Sigmoid colon (tissue), 7 donors: ENCODE results near the gene PRKCG. TPM values are rescaled to one million over a fixed set of nuclear protein-coding genes. Genes with fewer than 3 reads are reported as not detected.

ENCODE experiments used
- DNase-seq: peaks from one replicate; pipeline ENCODE4 v3.0.0-alpha.2; 2019
- H3K27ac ChIP-seq, 4 donors: fragments of 200-600 bp; sonication (generic); one replicate each; pipeline ENCODE4 v1.5.1; 2016 to 2019; ENCODE audit warnings: mild to moderate bottlenecking in 1 of 4
- H3K27me3 ChIP-seq, 3 donors: fragments of 200-600 bp; sonication (generic); one replicate each; pipeline ENCODE4 v1.5.1; 2019; ENCODE audit warnings: mild to moderate bottlenecking in 1 of 3
- H3K36me3 ChIP-seq, 4 donors: fragments of 200-600 bp; sonication (generic); one replicate each; pipeline ENCODE4 v1.5.1; 2016 to 2019
- H3K4me1 ChIP-seq, 4 donors: fragments of 200-600 bp; sonication (generic); one replicate each; pipeline ENCODE4 v1.5.1; 2017 to 2019
- H3K4me3 ChIP-seq, 4 donors: fragments of 200-600 bp; sonication (generic); one replicate each; pipeline ENCODE4 v1.5.1; 2017 to 2019; ENCODE audit warnings: mild to moderate bottlenecking in 2 of 4, moderate library complexity in 1 of 4
- H3K9me3 ChIP-seq, 4 donors: fragments of 200-600 bp in 3 of 4; sonication (generic) in 3 of 4; one replicate each; pipeline versions ENCODE4 v1.5.1 to v1.6.1; 2013 to 2019
- EP300 ChIP-seq, 4 donors: sonication (generic); formaldehyde crosslinking; IDR thresholded peaks; one replicate each; pipeline ENCODE4 v1.6.1; 2017; ENCODE audit warnings: antibody characterized with exemption in 4 of 4
- POLR2A ChIP-seq, 2 donors: fragments of 450-650 bp; IDR thresholded peaks; one replicate each; pipeline ENCODE4 v1.6.1; 2016; ENCODE audit warnings: antibody characterized with exemption in 2 of 2, mild to moderate bottlenecking in 2 of 2, moderate library complexity in 2 of 2
- POLR2AphosphoS5 ChIP-seq, 4 donors: sonication (generic); formaldehyde crosslinking; IDR thresholded peaks; one replicate each; pipeline ENCODE4 v1.6.1; 2017; ENCODE audit warnings: antibody characterized with exemption in 4 of 4
- WGBS, 2 donors: extraction: QIAGEN DNeasy Blood & Tissue Kit; methylation state at CpG; one replicate each; pipeline ENCODE4 v1.1.7; 2013; 5-methylcytosine and 5-hydroxymethylcytosine counted together
- intact Hi-C: fragments of 100-400 bp; cut with DNase I; formaldehyde crosslinking; loops from one replicate; pipeline ENCODE4 v1.15.1; 2023
- polyA plus RNA-seq, 3 donors: library from polyadenylated mRNA; stranded (reverse); fragments of 200-250 nt; gene quantifications; one replicate each; pipeline ENCODE4 v1.2.3, GENCODE V29; 2013
- total RNA-seq, 4 donors: library from RNA; depleted of rRNA; stranded (reverse); fragments of >200 nt; gene quantifications; one replicate each; pipeline ENCODE4 v1.1.0, GENCODE V29; 2016
- TF ChIP-seq, protein P1 (sequence below), 4 experiments: fragments of 450-650 bp in 3 of 4; fragments of 200-600 bp in 1 of 4; IDR thresholded peaks; one replicate each; pipeline ENCODE4 v1.5.1; 2016 to 2019; ENCODE audit warnings: antibody characterized with exemption in 4 of 4, mild to moderate bottlenecking in 3 of 4, moderate library complexity in 2 of 4
- donor health status: healthy with polysubstance abuse.
- donor health status: Bipolar disorder and iron deficiency.
- donor health status: healthy.

PRKCG gene
- total and polyA plus RNA-seq, 7 donors: under 0.01 to 0.34 TPM; not detected in 5

DNA sequence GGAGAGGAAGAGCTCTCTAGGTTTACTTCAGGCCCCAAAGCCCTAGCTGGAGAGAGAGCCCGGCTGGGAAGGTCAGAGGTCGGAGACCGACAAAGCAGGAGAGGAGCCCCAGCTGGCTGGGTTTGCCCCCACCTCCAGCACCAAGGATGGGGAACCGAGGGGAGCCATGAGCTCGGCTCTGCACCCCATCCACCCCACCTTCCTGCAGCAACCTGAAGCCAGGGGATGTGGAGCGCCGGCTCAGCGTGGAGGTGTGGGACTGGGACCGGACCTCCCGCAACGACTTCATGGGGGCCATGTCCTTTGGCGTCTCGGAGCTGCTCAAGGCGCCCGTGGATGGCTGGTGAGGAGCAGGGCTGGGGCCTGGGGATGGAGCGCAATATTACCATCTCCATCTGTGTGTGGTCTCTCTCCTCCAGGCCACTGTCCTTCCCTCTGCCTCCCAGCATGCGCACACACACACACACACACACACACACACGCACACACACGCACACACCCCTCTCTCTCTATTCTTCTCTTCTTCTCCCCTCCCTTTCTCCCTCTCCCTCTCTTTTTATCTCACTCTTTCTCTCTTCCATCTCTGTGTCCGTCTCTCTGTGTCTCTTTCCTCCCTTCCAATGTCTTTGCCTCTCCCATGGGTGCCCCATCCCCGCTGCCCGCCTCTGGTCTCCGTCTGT is 10.4 kb downstream of the PRKCG start:
- Histone ChIP-seq H3K4me3 (no peak overlapping the region), H3K9me3 (no peaks in the 10 kb centered on the region), H3K36me3 (no peaks in the 10 kb centered on the region), H3K27ac (no peak overlapping the region), H3K27me3 (peaks cover 10 to 78% (median 46%) of the 10 kb centered on the region in 3 donors), H3K4me1 (peaks cover 0 to 6% (median 5%) of the 10 kb centered on the region in 4 donors)
- 76 to 84% methylated on average over 23 of the region's 23 CpGs for WGBS, 2 donors
- intact Hi-C loops: no loop called here
- TF ChIP-seq POLR2AphosphoS5 (IDR thresholded peaks at IDR 0.05) (no peak), EP300 (IDR thresholded peaks at IDR 0.05) (no peak), POLR2A (IDR thresholded peaks at IDR 0.05) (no peak)
- TF ChIP-seq, protein P1, sequence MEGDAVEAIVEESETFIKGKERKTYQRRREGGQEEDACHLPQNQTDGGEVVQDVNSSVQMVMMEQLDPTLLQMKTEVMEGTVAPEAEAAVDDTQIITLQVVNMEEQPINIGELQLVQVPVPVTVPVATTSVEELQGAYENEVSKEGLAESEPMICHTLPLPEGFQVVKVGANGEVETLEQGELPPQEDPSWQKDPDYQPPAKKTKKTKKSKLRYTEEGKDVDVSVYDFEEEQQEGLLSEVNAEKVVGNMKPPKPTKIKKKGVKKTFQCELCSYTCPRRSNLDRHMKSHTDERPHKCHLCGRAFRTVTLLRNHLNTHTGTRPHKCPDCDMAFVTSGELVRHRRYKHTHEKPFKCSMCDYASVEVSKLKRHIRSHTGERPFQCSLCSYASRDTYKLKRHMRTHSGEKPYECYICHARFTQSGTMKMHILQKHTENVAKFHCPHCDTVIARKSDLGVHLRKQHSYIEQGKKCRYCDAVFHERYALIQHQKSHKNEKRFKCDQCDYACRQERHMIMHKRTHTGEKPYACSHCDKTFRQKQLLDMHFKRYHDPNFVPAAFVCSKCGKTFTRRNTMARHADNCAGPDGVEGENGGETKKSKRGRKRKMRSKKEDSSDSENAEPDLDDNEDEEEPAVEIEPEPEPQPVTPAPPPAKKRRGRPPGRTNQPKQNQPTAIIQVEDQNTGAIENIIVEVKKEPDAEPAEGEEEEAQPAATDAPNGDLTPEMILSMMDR (IDR thresholded peaks at IDR 0.05): no peak
- no peak for DNase-seq

DNA sequence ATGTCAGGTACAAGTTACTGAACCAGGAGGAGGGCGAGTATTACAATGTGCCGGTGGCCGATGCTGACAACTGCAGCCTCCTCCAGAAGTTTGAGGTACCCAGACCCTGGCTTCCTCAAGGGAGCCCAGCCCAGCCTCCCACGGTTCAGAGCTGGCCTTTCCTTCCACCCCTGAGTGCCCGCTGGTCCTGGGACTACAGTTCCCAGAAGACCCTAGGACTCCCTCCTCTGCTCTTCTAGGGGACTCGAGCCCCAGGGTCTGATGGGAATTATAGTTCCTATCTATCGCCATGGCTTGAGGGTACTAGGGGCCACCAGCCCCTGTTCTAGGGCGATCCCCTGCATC is 11.0 kb downstream of the PRKCG start:
- H3K27me3 ChIP-seq: peaks cover 10 to 83% (median 51%) of the 10 kb centered on the region in 3 donors
- H3K4me1 ChIP-seq: peaks cover 0 to 6% (median 5%) of the 10 kb centered on the region in 4 donors
- no peaks in the 10 kb centered on the region for H3K36me3 ChIP-seq
- no peaks in the 10 kb centered on the region for H3K9me3 ChIP-seq
- H3K27ac ChIP-seq: no peak overlapping the region
- DNase-seq: no peak
- no peak for TF ChIP-seq POLR2A (IDR thresholded peaks at IDR 0.05)
- TF ChIP-seq EP300 (IDR thresholded peaks at IDR 0.05): no peak
- TF ChIP-seq POLR2AphosphoS5 (IDR thresholded peaks at IDR 0.05): no peak
- TF ChIP-seq, protein P1 (IDR thresholded peaks at IDR 0.05): no peak
- WGBS, 2 donors: 65 to 66% methylated on average over 8 of the region's 8 CpGs
- no peak overlapping the region for H3K4me3 ChIP-seq
- intact Hi-C loops: no loop called here

DNA sequence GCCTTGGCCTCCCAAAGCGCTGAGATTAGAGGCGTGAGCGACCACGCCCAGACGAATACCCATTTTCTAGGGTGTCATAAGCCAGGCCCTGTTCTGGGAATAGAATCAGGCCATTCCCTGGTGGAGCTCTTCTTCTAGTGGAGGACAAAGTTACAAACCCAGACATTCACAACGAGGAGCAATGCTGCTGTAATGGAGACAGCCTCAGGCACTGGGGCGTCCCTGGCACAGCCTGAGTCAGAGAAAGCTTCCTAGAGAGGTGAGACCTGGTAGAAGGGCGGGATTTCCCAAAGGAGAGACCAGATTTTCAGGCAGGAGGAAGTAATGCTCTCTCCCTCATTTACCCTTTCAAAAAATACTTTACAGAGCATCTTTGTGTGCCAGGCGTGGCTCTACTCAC is 12.7 kb downstream of the PRKCG start:
- H3K4me3 ChIP-seq: no peak overlapping the region
- H3K36me3 ChIP-seq: no peaks in the 10 kb centered on the region
- H3K9me3 ChIP-seq: no peaks in the 10 kb centered on the region
- WGBS, 2 donors: 54 to 81% methylated on average over 9 of the region's 9 CpGs
- H3K4me1 ChIP-seq: peaks cover 0 to 5% (median 3%) of the 10 kb centered on the region in 4 donors
- TF ChIP-seq, protein P1 (IDR thresholded peaks at IDR 0.05): no peak
- no peak for TF ChIP-seq POLR2A (IDR thresholded peaks at IDR 0.05)
- TF ChIP-seq EP300 (IDR thresholded peaks at IDR 0.05): no peak
- no peak for TF ChIP-seq POLR2AphosphoS5 (IDR thresholded peaks at IDR 0.05)
- no peak for DNase-seq
- no peak overlapping the region for H3K27ac ChIP-seq
- intact Hi-C loops: no loop called here
- H3K27me3 ChIP-seq: peaks cover 9 to 98% (median 66%) of the 10 kb centered on the region in 3 donors

DNA sequence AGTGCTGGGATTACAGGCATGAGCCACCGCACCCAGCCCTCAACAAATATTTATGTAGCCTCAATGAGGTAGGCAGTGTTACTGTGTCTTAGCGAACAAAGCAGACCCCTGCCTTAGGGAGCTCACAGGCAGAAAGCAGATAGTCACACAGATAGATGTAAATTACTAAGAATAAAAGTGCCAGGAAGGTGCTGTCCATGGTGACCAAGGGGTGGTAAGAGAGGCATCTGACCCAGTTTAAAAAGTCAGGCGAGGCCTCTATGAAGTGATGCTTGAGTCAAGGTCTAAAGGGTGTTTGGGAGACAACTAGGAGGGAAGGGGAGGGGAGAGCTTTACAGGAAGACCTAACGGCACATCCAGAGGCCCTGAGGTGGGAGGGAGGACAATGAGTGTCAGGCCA is 14.7 kb downstream of the PRKCG start:
- H3K9me3 ChIP-seq: no peaks in the 10 kb centered on the region
- WGBS, 2 donors: 18 to 39% methylated on average over 4 of the region's 4 CpGs
- no peak for DNase-seq
- no peaks in the 10 kb centered on the region for H3K36me3 ChIP-seq
- H3K27ac ChIP-seq: no peak overlapping the region
- intact Hi-C loops: no loop called here
- H3K4me3 ChIP-seq: no peak overlapping the region
- H3K27me3 ChIP-seq: peaks cover 6 to 93% (median 62%) of the 10 kb centered on the region in 3 donors
- TF ChIP-seq EP300 (IDR thresholded peaks at IDR 0.05) (no peak), POLR2AphosphoS5 (IDR thresholded peaks at IDR 0.05) (no peak), POLR2A (IDR thresholded peaks at IDR 0.05) (no peak)
- TF ChIP-seq, protein P1 (IDR thresholded peaks at IDR 0.05): no peak
- no peaks in the 10 kb centered on the region for H3K4me1 ChIP-seq

DNA sequence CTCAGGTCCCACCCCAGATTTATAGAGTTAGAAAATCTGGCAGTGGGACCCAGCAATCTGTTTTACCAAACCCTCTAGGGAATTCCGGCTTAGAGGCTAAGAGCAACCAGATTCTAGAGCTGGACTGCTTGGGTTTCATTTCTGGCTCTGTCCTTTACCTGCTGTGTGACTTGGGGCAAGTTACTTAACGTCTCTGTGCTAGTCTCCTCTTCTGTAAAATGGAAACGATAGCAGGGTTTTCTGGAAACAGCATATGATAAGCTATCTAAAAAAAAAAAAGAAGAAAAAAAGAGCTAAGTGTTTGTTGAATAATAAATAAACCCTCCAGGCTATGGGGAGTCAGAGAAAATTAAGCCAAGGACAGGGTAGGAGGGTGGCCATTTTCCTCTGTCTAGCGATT is 15.5 kb downstream of the PRKCG start:
- Histone ChIP-seq H3K27me3 (peaks cover 6 to 86% (median 57%) of the 10 kb centered on the region in 3 donors), H3K4me3 (no peak overlapping the region), H3K4me1 (no peaks in the 10 kb centered on the region), H3K9me3 (no peaks in the 10 kb centered on the region), H3K27ac (no peak overlapping the region), H3K36me3 (no peaks in the 10 kb centered on the region)
- no peak for DNase-seq
- 63 to 64% methylated on average over 4 of the region's 4 CpGs for WGBS, 2 donors
- intact Hi-C loops: no loop called here
- no peak for TF ChIP-seq EP300 (IDR thresholded peaks at IDR 0.05)
